ENCODE data around the gene PRKAB1. TPM values are rescaled to one million over a fixed set of nuclear protein-coding genes. Genes with fewer than 3 reads are reported as not detected.

The PRKAB1 gene
- total RNA-seq, 1 experiment from 2014 or later: 42.2 TPM

GRCh38 chr12:119693511-119693910 is 25.6 kb downstream of the PRKAB1 start:
- Histone ChIP-seq H3K9me3 (ENCODE audit: control insufficient read depth, low read depth, low read length) (no peaks in the 10 kb centered on the region), H2AK5ac (ENCODE audit: insufficient read length, low read length) (no peak overlapping the region), H3K4me2 (ENCODE audit: insufficient read depth, insufficient read length, low read length) (no peak overlapping the region), H4K5ac (ENCODE audit: insufficient read length, low read depth, low read length) (no peak overlapping the region), H2BK12ac (ENCODE audit: insufficient read length, low read depth, low read length) (no peak overlapping the region), H3K27ac (ENCODE audit: insufficient read length, low read depth, low read length) (no peak overlapping the region), H3K9ac (ENCODE audit: extremely low read depth, insufficient read length, low read length) (no peak overlapping the region), H4K8ac (replicated peaks; ENCODE audit: insufficient read length, low read depth, low read length) (no peak overlapping the region), H2BK5ac (ENCODE audit: insufficient read length, low read length) (no peak overlapping the region), H2BK20ac (ENCODE audit: low read depth, low read length, poor library complexity, severe bottlenecking) (no peak overlapping the region), H3K23me2 (ENCODE audit: insufficient read length, low read depth, low read length, poor library complexity, severe bottlenecking) (no peaks in the 10 kb centered on the region), H3K23ac (ENCODE audit: insufficient read length, low read depth, low read length) (no peak overlapping the region), H4K91ac (ENCODE audit: insufficient read length, low read depth, low read length) (no peak overlapping the region), H3K79me1 (ENCODE audit: insufficient read depth, low read depth, low read length, poor library complexity, severe bottlenecking) (no peaks in the 10 kb centered on the region), H3K4ac (ENCODE audit: low read depth, low read length) (no peak overlapping the region), H3K79me2 (ENCODE audit: insufficient read depth, low read length) (no peaks in the 10 kb centered on the region), H3K14ac (ENCODE audit: insufficient read depth, low read length) (no peak overlapping the region), H2AFZ (ENCODE audit: low read length) (no peak overlapping the region), H3T11ph (ENCODE audit: low read length) (no peak overlapping the region), H3K4me1 (ENCODE audit: insufficient read depth, low read length) (no peaks in the 10 kb centered on the region), H2BK15ac (ENCODE audit: low read depth, low read length) (no peak overlapping the region), H2BK120ac (ENCODE audit: low read depth, low read length, poor library complexity, severe bottlenecking) (no peak overlapping the region), H3K18ac (ENCODE audit: insufficient read length, low read depth, low read length) (no peak overlapping the region), H3K27me3 (ENCODE audit: insufficient read depth, low read length) (no peaks in the 10 kb centered on the region), H4K20me1 (ENCODE audit: control insufficient read depth, insufficient read depth, insufficient read length) (no peaks in the 10 kb centered on the region), H3K56ac (ENCODE audit: insufficient read length, low read depth, low read length) (no peak overlapping the region)
- Mint-ChIP-seq H3K27ac (no peak overlapping the region), H3K27me3 (ENCODE audit: low read depth) (no peaks in the 10 kb centered on the region), H3K9me3 (no peaks in the 10 kb centered on the region), H3K36me3 (ENCODE audit: insufficient read depth in 1 of 3, low read depth in 3 of 3) (peaks cover 19 to 48% (median 44%) of the 10 kb centered on the region in 3 experiments; a peak in 6 of 7 replicates), H3K4me3 (no peak overlapping the region), H3K4me1 (no peaks in the 10 kb centered on the region)
- no peak for TF ChIP-seq CTCF (conservative IDR thresholded peaks at IDR 0.05)
- no peak for DNase-seq
- WGBS (ENCODE audit: extremely low coverage, insufficient read length, low lambda C conversion rate): no CpG with 5 or more reads among the region's 1 CpG

Data from H9 (cell line).